NCI-H2029 treated with DMSO at 0.1 percent for 48 hours (cell line): ENCODE data around the gene PRPF31.
"Not testable (repeated sequence)": the region's sequence is repeated elsewhere in the genome, so short reads cannot be mapped to it uniquely, and the experiment has no call there.

Experiments
- DNase-seq: peaks from one replicate; lab custom pipeline; 2025; lab: John Stamatoyannopoulos, UW

PRPF31 gene

DNA sequence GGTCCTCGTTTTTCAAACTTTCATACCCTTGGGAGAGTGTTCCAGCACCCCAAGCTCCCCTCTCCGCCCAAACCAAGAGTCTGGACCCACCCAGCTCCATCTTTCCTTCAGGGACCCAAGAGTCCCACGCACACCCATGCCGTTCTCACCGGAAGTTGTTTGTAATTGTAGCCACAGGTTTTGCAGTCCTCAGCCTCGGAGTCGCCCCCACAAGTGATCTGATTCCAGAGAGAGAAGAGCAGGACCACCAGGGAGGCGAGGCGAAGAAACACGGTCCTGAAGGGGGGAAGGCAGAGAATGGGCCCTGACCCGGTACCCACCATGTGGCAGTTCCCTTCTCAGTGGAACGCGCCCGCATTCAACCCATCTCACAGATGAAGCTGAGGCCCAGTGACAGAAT, 47.3 kb downstream of the PRPF31 start:
- no peak for DNase-seq

DNA sequence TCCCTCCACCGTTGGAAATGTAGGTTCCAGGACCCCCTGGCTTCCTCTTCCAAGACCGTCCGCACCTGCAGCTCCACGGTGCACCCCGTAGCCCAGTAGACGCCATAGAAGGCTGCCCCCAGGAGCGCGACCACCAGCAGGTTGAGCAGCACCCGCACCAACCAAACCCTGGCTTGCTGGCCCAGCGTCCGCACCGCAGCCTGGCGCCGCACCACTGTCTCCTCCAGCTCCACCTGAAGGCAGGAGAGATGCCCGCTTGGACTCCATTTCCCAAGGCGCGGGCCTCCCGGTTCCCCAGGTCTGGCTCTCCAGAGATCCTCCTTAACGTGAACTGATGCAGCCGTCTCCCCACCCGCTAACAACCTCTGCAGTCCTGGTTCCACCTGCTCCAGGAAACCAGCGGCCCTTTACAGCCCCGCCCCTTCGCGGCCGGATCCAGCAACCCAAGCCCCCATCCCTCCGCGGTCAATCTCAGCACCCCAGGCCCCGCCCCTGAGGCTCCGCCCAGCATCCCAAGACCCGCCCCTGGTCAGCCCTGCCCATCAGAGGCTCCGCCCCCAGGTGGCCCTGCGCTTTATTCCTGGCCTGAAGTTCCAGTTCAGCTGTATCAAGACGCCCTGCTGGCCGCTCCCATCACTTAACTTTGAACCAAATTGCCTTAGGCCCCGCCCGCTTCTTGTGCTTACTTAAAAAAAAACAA, 49.0 kb downstream of the PRPF31 start:
- DNase-seq, result peak; percentile 10

DNA sequence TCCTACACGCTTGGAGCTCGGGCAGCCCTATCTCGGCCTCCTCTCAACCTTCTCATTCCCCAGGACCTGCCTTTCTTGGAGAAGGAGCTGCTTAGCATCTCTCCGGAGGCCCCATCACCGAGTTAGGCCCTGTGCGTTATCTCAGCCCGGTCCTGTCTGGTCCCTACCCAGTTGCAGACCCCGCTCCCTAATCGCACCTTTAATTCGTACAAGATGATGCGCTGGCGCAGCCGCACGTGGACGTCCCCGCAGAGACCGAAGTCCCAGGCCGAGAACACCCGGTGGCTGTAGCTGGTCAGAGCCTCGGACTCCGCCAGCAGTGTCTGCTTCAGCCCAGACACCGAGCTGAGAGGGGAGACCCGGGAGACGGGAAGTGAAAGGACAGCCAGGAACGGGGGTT, 49.7 kb downstream of the PRPF31 start:
- no peak for DNase-seq

DNA sequence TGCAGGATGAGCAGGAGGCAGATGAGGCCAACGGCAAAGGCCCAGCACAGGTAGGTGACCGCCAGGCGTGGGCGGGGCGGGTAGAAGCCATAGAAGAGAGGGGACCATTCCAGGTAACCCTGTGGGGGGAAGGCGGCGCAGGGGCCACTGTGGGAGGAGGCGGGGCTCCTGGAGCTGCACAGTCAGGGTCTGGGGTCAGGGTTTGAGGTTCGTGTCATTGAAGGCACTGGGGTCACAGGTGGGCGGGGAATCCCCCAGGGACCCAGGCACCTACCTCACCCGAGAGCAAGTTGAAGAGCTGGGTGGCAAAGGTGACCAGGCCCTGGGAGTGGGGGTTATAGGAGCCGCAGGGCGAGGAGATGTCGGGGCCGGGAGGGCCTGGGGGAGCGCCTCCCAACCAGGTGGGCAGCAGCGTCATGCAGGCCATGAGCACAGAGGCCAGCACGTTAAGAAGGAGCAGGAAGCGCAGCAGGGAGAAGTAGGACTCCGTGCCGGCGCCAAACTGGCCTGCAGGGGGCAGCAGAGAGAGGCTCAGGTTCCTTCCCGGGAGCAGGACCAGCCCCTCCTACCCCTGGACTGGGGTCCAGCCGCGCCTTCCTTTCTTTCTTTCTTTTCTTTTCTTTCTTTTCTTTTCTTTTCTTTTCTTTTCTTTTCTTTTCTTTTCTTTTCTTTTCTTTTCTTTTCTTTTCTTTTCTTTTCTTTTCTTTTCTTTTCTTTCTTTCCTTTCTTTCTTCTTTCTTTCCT, 52.8 kb downstream of the PRPF31 start:
- peak; percentile 62 for DNase-seq

DNA sequence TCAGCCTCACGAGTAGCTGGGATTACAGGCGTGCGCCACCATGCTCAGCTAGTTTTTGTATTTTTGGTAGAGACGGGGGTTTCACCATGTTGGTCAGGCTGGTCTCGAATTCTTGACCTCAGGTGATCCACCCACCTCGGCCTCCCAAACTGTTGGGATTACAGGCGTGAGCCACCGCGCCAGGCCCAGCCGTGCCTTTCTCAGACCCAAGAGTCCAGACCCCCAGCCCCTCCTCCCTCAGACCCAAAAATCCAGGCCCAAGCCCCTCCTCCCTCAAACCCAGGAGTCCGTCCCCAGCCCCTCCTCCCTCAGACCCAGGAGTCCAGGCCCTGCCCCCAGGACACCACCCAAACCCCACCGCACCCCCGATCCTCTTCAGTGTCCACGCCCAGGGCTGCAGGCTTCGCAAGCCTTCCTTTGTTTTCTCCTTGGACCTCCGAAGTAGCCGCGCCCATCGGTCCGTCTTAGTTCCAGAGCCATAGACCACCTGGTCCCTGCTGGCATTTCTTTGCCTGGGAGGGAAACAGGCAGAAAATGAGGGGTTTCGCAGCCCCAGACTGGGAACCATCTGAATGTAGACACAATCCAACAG, 53.7 kb downstream of the PRPF31 start:
- no peak for DNase-seq

DNA sequence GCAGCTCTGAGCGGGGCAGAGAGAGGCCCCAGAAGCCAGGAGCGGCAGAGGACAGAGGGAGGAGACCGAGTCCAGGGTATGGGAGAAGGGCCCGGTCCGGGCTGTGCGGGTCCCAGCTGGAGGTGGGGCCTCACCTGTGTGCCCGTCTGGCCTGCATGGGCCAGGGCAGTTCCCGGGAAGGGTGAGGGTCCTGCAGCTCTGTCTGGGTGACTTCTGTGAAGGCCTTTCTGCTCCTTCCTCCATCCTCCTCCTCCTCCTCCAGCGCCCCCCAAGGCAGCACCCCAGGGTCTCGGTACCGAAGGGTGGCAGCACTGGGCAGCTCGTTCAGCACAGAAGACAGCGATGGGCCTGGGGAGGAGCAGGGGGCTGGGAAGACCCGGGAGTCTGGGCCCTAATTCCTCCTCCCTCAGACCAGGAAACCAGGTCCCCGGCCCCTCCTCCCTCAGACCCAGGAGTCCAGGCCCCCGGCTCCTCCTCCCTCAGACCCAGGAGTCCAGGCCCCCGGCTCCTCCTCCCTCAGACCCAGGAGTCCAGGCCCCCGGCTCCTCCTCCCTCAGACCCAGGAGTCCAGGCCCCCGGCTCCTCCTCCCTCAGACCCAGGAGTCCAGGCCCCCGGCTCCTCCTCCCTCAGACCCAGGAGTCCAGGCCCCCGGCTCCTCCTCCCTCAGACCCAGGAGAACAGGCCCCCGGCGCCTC, 56.3 kb downstream of the PRPF31 start:
- DNase-seq, result not testable (repeated sequence)

GRCh38 chr19:54172471-54173358, 57.2 kb downstream of the PRPF31 start, which contains the start of gene TMC4:
TSS of gene TMC4 (minus strand) at chr19:54173160. CDS start at chr19:54173117, 43 bp downstream.
- DNase-seq, result peak; percentile 59

DNA sequence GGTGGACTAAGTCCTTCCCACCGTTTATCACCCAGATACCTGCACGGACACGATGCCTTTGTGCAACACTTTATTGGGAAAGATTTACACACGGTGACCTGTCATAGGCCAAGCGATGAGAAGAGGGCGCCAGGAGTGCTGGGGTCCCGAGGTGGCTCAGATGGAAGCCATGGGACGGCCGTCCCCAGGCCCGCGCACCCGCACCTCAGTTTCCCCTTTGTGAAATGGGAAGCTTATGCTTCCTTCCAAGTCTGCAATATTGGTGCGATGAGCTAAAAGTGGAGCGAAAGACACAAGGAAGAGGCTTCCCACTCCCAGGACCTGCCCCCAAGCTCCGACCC, 57.8 kb downstream of the PRPF31 start:
- DNase-seq, result no peak

- DNase-seq, result no peak
Measured at GRCh38 chr19:54173951-54174834, 58.6 kb downstream of the PRPF31 start.

DNA sequence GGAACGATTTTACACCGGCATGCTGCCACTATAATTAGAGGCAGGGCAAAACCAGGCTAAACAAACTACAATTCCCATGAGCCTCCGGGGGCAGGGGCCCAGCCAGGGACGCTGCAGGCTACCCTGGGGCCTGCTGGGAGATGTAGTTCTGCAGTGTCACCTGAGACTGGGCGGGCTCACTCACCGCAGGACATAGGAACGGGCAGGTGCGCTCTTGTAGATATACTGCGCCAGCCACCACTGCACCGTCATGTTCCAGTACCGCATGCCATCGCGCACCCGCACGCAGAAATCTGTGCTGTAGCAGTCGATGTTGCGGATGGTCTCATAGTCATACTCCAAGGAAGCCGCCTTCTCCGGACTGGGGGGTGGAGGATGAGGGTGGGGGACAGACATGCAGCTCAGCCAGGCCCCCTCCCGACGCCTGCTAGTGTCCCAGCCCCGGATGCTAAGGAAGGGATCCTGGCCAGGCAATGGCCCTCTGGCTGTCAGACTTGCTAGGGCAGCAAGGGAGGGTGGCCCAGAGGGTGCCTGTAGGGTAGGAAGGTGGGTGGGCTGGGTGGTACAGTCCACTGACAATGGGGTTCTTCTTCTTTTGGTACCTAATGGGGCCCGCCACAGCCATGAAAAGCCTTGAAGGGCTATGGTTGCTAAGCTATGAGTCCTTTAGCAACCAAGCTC, 63.2 kb downstream of the PRPF31 start:
- DNase-seq, result peak; percentile 66

- DNase-seq, result no peak
Measured at GRCh38 chr19:54179262-54179852, 63.8 kb downstream of the PRPF31 start.

DNA sequence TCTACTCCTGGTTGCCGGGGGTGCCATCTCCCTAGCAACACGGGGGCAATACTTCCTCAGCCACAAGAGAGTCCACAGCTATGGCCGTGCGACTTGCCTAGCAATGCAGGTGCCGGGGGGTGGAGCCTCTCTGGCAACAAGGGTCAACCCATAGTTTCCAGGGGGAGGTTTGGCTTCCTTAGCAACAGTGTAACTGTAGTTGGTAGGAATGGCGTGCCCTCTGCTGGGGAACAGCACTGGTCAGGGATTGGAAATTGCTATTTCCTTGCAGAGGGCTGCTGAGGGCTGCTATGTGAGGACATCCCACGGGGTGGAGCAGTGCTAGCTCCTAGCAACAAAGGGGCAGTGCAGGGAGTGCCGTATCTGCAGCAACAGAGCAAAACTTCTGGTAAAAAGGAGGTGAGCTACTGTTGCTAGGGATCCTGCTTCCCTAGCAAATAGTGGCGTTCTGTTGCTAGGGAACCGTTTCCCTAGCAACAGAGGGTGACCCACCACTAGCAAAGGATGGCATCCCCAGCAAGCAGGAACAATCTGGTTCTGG, 64.4 kb downstream of the PRPF31 start:
- no peak for DNase-seq

- no peak for DNase-seq
Measured at GRCh38 chr19:54180691-54181091, 65.1 kb downstream of the PRPF31 start.
